Measurements from ENCODE around the gene NRIP1. TPM values are rescaled to one million over a fixed set of nuclear protein-coding genes. Genes with fewer than 3 reads are reported as not detected.

Gene NRIP1
- total RNA-seq, 1 experiment from 2014 or later, result 10.3 TPM

- no peak for ATAC-seq
- POLR2A ChIA-PET, result no interaction called here
- Mint-ChIP-seq H3K27me3 (ENCODE audit: low read depth) (no peaks in the 10 kb centered on the region), H3K4me1 (peaks cover 2% of the 10 kb centered on the region; the same call in 1 of the 2 replicates), H3K4me3 (no peak overlapping the region), H3K27ac (no peak overlapping the region), H3K36me3 (peaks cover 10% of the 10 kb centered on the region; the same call in 1 of the 2 replicates), H3K9me3 (peaks cover 12% of the 10 kb centered on the region)
- DNase-seq (ENCODE audit: low spot score), result no peak
- TF ChIP-seq CREB1 (CRISPR knock-in tag; IDR thresholded peaks at IDR 0.05) (no peak), E2F1 (CRISPR knock-in tag; IDR thresholded peaks at IDR 0.05) (no peak), FOXK1 (CRISPR knock-in tag; IDR thresholded peaks at IDR 0.05) (no peak), SOX15 (CRISPR knock-in tag; IDR thresholded peaks at IDR 0.05) (no peak), CBFB (CRISPR knock-in tag; IDR thresholded peaks at IDR 0.05; ENCODE audit: low read depth) (no peak), PREB (CRISPR knock-in tag; IDR thresholded peaks at IDR 0.05; ENCODE audit: borderline replicate concordance) (no peak), TCF7 (CRISPR knock-in tag; IDR thresholded peaks at IDR 0.05; ENCODE audit: low read depth) (no peak), FOXJ3 (CRISPR knock-in tag; IDR thresholded peaks at IDR 0.05; ENCODE audit: borderline replicate concordance) (no peak), E2F4 (CRISPR knock-in tag; IDR thresholded peaks at IDR 0.05; ENCODE audit: borderline replicate concordance, low read depth) (no peak), IRF1 (CRISPR knock-in tag; IDR thresholded peaks at IDR 0.05) (no peak)
- TF ChIP-seq, protein P1, sequence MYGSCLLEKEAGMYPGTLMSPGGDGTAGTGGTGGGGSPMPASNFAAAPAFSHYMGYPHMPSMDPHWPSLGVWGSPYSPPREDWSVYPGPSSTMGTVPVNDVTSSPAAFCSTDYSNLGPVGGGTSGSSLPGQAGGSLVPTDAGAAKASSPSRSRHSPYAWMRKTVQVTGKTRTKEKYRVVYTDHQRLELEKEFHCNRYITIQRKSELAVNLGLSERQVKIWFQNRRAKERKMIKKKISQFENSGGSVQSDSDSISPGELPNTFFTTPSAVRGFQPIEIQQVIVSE (CRISPR knock-in tag; IDR thresholded peaks at IDR 0.05; ENCODE audit: borderline replicate concordance), result no peak
- CTCF ChIA-PET, result no interaction called here
These were observed 22.3 kb downstream of the NRIP1 start for GRCh38 chr21:15042531-15042930.

GRCh38 chr21:15039607-15040299 lies 25.0 kb downstream of the NRIP1 start:
- ChIA-PET CTCF (no interaction called here), POLR2A (no interaction called here)
- Mint-ChIP-seq H3K27me3 (ENCODE audit: low read depth) (no peaks in the 10 kb centered on the region), H3K27ac (no peak overlapping the region), H3K36me3 (peaks cover 5% of the 10 kb centered on the region; the same call in 1 of the 2 replicates), H3K4me1 (peaks cover 2% of the 10 kb centered on the region; the same call in 1 of the 2 replicates), H3K9me3 (peaks cover 5% of the 10 kb centered on the region), H3K4me3 (no peak overlapping the region)
- ATAC-seq (no peak), DNase-seq (ENCODE audit: low spot score) (no peak)
- TF ChIP-seq EMX1 (CRISPR knock-in tag; IDR thresholded peaks at IDR 0.05), result no peak
- TF ChIP-seq E2F5 (CRISPR knock-in tag; IDR thresholded peaks at IDR 0.05), result no peak
- TF ChIP-seq NFE2L1 (CRISPR knock-in tag; IDR thresholded peaks at IDR 0.05), result no peak
- TF ChIP-seq IRF2 (CRISPR knock-in tag; IDR thresholded peaks at IDR 0.05; ENCODE audit: borderline replicate concordance, low read depth), result no peak
- no peak for TF ChIP-seq ZNF416 (CRISPR knock-in tag; IDR thresholded peaks at IDR 0.05)
- TF ChIP-seq SOX15 (CRISPR knock-in tag; IDR thresholded peaks at IDR 0.05), result no peak
- no peak for TF ChIP-seq ETV6 (CRISPR knock-in tag; IDR thresholded peaks at IDR 0.05)
- TF ChIP-seq RORB (CRISPR knock-in tag; IDR thresholded peaks at IDR 0.05), result no peak
- TF ChIP-seq, protein P2, sequence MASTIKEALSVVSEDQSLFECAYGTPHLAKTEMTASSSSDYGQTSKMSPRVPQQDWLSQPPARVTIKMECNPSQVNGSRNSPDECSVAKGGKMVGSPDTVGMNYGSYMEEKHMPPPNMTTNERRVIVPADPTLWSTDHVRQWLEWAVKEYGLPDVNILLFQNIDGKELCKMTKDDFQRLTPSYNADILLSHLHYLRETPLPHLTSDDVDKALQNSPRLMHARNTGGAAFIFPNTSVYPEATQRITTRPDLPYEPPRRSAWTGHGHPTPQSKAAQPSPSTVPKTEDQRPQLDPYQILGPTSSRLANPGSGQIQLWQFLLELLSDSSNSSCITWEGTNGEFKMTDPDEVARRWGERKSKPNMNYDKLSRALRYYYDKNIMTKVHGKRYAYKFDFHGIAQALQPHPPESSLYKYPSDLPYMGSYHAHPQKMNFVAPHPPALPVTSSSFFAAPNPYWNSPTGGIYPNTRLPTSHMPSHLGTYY (CRISPR knock-in tag; IDR thresholded peaks at IDR 0.05), result no peak
- no peak for TF ChIP-seq NFATC4 (CRISPR knock-in tag; IDR thresholded peaks at IDR 0.05)
- TF ChIP-seq, protein P3, sequence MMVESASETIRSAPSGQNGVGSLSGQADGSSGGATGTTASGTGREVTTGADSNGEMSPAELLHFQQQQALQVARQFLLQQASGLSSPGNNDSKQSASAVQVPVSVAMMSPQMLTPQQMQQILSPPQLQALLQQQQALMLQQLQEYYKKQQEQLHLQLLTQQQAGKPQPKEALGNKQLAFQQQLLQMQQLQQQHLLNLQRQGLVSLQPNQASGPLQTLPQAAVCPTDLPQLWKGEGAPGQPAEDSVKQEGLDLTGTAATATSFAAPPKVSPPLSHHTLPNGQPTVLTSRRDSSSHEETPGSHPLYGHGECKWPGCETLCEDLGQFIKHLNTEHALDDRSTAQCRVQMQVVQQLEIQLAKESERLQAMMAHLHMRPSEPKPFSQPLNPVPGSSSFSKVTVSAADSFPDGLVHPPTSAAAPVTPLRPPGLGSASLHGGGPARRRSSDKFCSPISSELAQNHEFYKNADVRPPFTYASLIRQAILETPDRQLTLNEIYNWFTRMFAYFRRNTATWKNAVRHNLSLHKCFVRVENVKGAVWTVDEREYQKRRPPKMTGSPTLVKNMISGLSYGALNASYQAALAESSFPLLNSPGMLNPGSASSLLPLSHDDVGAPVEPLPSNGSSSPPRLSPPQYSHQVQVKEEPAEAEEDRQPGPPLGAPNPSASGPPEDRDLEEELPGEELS (CRISPR knock-in tag; IDR thresholded peaks at IDR 0.05), result no peak
- TF ChIP-seq ZBTB43 (CRISPR knock-in tag; IDR thresholded peaks at IDR 0.05), result no peak
